Measurements from ENCODE around the gene C1orf141. TPM values are rescaled to one million over a fixed set of nuclear protein-coding genes. Genes with fewer than 3 reads are reported as not detected.
"Not testable (repeated sequence)": the region's sequence is repeated elsewhere in the genome, so short reads cannot be mapped to it uniquely, and the experiment has no call there.

Gene C1orf141
- total and polyA plus RNA-seq, 12 donors: 0.61 TPM; not detected in 11

DNA sequence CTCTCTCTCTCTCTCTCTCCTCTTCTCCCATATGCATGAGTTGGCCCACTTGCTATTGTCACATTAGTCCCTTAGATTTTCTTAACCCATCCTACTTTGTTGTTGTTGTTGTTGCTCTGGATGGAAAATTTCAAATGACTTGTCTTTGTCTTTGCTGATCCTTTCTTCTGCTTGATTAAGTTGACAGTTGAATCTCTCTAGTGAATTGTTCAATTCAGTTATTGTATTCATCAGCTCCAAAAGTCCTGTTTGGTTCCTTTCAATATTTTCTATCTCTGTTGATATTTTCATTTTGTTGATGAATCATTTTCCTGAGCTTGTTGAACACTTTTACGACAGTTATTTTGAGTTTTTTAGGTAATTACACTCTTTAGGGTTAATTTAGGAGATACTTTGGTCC lies 62.0 kb downstream of the C1orf141 start:
- Histone ChIP-seq H3K4me1 (replicated peaks in 1 of 2) (no peaks in the 10 kb centered on the region), H3K9me3 (replicated peaks in 1 of 3) (no peaks in the 10 kb centered on the region), H3K36me3 (replicated peaks in 1 of 2) (no peaks in the 10 kb centered on the region), H3K4me3 (no peak overlapping the region), H3K27ac (no peak overlapping the region), H3K27me3 (peaks cover 6% of the 10 kb centered on the region)
- no peak for DNase-seq
- WGBS, 4 donors: 83 to 96% (median 91%) methylated on average over 1 of the region's 1 CpG
- TF ChIP-seq, protein P1, sequence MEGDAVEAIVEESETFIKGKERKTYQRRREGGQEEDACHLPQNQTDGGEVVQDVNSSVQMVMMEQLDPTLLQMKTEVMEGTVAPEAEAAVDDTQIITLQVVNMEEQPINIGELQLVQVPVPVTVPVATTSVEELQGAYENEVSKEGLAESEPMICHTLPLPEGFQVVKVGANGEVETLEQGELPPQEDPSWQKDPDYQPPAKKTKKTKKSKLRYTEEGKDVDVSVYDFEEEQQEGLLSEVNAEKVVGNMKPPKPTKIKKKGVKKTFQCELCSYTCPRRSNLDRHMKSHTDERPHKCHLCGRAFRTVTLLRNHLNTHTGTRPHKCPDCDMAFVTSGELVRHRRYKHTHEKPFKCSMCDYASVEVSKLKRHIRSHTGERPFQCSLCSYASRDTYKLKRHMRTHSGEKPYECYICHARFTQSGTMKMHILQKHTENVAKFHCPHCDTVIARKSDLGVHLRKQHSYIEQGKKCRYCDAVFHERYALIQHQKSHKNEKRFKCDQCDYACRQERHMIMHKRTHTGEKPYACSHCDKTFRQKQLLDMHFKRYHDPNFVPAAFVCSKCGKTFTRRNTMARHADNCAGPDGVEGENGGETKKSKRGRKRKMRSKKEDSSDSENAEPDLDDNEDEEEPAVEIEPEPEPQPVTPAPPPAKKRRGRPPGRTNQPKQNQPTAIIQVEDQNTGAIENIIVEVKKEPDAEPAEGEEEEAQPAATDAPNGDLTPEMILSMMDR (IDR thresholded peaks at IDR 0.05): no peak
- no peak for TF ChIP-seq POLR2A (IDR thresholded peaks at IDR 0.05)
- intact Hi-C loops (cut with DNase I): no loop called here

DNA sequence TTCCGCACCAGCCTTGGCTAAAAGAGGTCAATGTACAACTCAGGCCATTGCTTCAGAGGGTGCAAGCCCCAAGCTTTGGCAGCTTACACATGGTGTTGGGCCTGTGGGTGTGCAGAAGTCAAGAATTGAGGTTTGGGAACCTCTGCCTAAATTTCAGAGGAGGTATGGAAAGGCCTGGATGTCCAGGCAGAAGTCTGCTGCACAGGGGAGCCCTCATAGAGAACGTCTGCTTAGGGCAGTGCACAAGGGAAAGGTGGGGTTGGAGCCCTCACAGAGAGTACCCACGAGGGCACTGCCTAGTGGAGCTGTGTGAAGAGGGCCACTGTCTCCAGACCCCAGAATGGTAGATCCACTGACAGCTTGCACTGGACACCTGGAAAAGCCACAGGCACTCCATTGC lies 67.1 kb downstream of the C1orf141 start:
- H3K4me1 ChIP-seq (replicated peaks in 1 of 2); DNase-seq; H3K9me3 ChIP-seq (replicated peaks in 1 of 3); intact Hi-C loops (cut with DNase I); H3K4me3 ChIP-seq; H3K36me3 ChIP-seq (replicated peaks in 1 of 2); H3K27me3 ChIP-seq; H3K27ac ChIP-seq: not testable (repeated sequence)
- WGBS, 4 donors: 58 to 83% (median 73%) methylated on average over 2 to 3 of the region's 3 CpGs

DNA sequence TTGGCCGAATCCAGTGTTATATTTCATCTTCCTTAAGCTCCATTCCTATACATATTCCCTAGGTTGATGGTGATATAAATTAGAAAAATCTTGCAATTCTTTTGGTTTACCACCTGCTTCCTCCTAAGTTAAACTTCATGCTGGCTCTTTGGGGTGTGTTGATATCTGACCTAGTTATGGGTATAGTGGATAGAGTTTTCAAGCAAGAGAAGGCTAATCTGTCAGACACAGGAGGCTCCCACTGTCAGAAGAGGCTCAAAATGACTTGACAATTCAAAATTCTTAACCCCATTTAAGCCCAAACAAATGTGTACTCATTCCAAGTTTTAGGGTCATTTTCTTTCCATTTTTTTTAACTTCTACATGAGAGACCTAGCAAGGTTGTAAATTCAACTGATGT lies 72.4 kb downstream of the C1orf141 start:
- H3K27ac ChIP-seq: no peak overlapping the region
- H3K4me3 ChIP-seq: no peak overlapping the region
- peaks cover 6 to 7% of the 10 kb centered on the region in 2 donors for H3K4me1 ChIP-seq (replicated peaks in 1 of 2)
- no peak for DNase-seq
- no peaks in the 10 kb centered on the region for H3K9me3 ChIP-seq (replicated peaks in 1 of 3)
- WGBS, 4 donors: 76 to 100% (median 99%) methylated on average over 1 of the region's 1 CpG
- H3K27me3 ChIP-seq: no peaks in the 10 kb centered on the region
- TF ChIP-seq, protein P1 (IDR thresholded peaks at IDR 0.05): no peak
- TF ChIP-seq POLR2A (IDR thresholded peaks at IDR 0.05): no peak
- intact Hi-C loops (cut with DNase I): no loop called here
- no peaks in the 10 kb centered on the region for H3K36me3 ChIP-seq (replicated peaks in 1 of 2)

DNA sequence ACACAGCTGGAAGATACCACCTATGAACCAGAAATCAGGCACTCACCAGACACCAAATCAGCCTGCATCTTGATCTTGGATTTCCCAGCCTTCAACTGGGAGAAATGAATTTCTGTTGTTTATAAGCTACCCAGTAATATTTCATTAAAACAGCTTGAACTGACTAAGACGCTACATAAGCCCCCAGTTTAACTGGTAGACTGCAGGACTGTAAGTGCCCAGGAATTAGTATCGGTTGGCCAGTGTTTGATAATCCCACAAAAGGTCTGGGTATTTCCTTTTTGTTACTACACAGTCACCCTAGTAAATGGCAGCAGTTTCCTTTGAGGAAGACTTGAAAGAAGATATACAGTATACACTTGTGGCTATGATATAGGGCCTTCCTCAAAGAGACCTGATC lies 73.5 kb downstream of the C1orf141 start:
- peaks cover 6 to 7% of the 10 kb centered on the region in 2 donors for H3K4me1 ChIP-seq (replicated peaks in 1 of 2)
- 73 to 90% (median 84%) methylated on average over 2 of the region's 2 CpGs for WGBS, 4 donors
- no peaks in the 10 kb centered on the region for H3K27me3 ChIP-seq
- H3K27ac ChIP-seq: peak overlapping the region in 1 of 5 donors; percentile 51
- intact Hi-C loops (cut with DNase I): no loop called here
- H3K9me3 ChIP-seq (replicated peaks in 1 of 3): no peaks in the 10 kb centered on the region
- no peak overlapping the region for H3K4me3 ChIP-seq
- DNase-seq: no peak
- no peak for TF ChIP-seq POLR2A (IDR thresholded peaks at IDR 0.05)
- TF ChIP-seq, protein P1 (IDR thresholded peaks at IDR 0.05): no peak
- H3K36me3 ChIP-seq (replicated peaks in 1 of 2): no peaks in the 10 kb centered on the region

DNA sequence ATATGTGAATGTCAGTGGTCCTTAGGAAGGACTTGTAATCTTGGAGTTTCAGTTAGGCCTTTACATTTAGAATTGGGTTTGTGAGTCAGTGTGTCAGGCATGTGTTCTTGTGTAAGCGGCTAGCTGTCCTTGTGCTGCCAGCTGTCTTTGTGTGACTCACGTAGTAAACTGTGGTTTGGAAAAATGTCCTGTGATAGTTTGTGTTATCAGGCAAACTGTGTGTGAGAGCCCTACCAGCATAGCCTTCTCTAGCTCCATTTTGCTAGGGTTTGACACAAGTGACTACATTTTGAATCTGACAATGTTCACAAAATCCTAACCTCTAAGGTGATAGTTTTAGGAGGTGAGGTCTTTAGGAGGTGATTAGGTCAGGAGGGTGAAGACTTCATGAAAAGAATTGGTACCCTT lies 74.0 kb downstream of the C1orf141 start:
- Histone ChIP-seq H3K36me3 (replicated peaks in 1 of 2) (no peaks in the 10 kb centered on the region), H3K9me3 (replicated peaks in 1 of 3) (no peaks in the 10 kb centered on the region), H3K27ac (peak overlapping the region in 2 of 5 donors; percentile 22 to 51), H3K4me3 (no peak overlapping the region), H3K4me1 (replicated peaks in 1 of 2) (peaks cover 6 to 7% of the 10 kb centered on the region in 2 donors), H3K27me3 (no peaks in the 10 kb centered on the region)
- peak; percentile 57 to 90 (median 83) for DNase-seq
- 38 to 63% (median 48%) methylated on average over 2 of the region's 2 CpGs for WGBS, 4 donors
- intact Hi-C loops (cut with DNase I): no loop called here
- TF ChIP-seq, protein P1 (IDR thresholded peaks at IDR 0.05): no peak
- no peak for TF ChIP-seq POLR2A (IDR thresholded peaks at IDR 0.05)

All from adrenal gland (tissue), 12 donors.